Prostate gland (tissue), 2 donors: Measurements from ENCODE around the gene RBM18.

Source experiments
- CTCF ChIP-seq, 4 experiments: fragments of 200-600 bp in 2 of 4; fragments of 450-650 bp in 2 of 4; sonication (generic) in 2 of 4; IDR thresholded peaks; 1 replicate in 3 of 4; 2 replicates in 1 of 4; pipeline ENCODE4 v1.5.1; 2016 to 2019; ENCODE audit warnings: antibody characterized with exemption in 4 of 4, mild to moderate bottlenecking in 2 of 4, moderate library complexity in 2 of 4
- POLR2AphosphoS5 ChIP-seq: sonication (generic); formaldehyde crosslinking; IDR thresholded peaks from one replicate; pipeline ENCODE4 v1.6.1; 2017; ENCODE audit warnings: antibody characterized with exemption

DNA sequence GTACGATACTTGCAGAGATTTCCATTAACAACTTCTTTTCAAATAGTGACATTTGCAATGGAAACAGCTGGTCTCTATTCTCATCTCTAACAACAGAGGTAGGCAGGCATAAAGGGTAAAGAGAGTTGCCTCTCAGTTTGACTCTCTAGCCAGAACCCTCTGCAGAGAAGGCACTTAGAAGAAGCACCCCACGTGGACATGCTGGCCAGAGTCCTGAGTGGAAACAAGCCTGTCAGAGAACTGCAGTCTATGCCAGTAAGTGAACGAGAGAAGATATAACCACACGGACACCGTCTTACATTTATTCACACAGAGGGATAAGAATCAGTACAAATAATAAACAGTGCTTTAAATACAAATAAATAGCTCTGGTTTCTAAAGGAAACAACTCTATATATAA lies 24.9 kb downstream of the RBM18 start:
- TF ChIP-seq CTCF (IDR thresholded peaks at IDR 0.05) (no peak), POLR2AphosphoS5 (no peak)
